HG03460 (cell line): ENCODE data around the gene ITGB1BP1.

Source experiments
- ATAC-seq: cut with Tn5 transposase; IDR thresholded peaks from one replicate; pipeline ENCODE4 v1.9.1; 2021; ENCODE audit not compliant: unreplicated experiment

ITGB1BP1 gene

DNA sequence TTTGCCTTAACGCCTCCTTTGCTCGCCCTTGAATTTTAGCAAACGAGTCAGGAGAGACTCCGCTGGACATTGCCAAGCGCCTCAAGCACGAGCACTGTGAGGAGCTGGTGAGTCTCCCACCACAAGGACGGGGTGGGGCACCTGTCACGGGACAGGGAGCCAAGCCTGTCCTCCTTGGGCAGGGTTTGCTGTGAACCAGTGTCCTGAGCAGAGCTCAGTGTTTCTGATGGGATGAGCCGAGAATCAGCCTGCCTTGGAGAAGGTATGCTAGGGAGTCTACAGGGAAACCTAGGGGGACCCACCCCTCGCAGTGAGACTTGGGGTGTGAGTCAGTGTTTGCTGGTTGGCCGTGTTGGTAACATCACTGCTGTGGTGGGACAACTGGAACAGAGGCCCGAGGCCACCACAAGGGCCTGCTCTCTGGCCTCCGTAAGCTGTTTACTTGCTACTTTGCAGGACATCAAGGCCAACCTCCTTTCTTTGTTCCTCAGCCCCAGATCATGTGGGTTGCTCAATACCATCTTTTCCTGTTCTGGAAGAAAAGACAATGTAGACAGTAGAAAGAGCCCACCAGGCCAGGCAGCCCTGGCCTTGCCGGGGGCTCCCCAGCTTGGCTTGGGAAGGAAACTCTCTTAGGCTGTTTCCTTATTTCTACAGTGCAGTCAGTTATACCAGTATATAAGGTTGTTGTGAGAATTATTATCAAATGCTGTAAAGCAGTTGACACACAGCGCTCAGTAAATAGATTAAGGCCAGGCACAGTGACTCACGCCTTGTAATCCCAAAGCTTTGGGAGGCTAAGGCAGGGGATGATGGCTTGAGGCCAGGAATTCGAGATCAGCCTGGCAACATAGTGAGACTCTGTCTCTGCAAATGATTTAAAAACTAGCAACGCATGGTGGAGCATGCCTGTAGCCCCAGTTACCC, 42.4 kb downstream of the ITGB1BP1 start:
- no peak for ATAC-seq

- ATAC-seq = no peak
Measured at GRCh38 chr2:9379391-9379755, 44.0 kb downstream of the ITGB1BP1 start.

GRCh38 chr2:9378433-9379390, 44.6 kb downstream of the ITGB1BP1 start:
- ATAC-seq = no peak

DNA sequence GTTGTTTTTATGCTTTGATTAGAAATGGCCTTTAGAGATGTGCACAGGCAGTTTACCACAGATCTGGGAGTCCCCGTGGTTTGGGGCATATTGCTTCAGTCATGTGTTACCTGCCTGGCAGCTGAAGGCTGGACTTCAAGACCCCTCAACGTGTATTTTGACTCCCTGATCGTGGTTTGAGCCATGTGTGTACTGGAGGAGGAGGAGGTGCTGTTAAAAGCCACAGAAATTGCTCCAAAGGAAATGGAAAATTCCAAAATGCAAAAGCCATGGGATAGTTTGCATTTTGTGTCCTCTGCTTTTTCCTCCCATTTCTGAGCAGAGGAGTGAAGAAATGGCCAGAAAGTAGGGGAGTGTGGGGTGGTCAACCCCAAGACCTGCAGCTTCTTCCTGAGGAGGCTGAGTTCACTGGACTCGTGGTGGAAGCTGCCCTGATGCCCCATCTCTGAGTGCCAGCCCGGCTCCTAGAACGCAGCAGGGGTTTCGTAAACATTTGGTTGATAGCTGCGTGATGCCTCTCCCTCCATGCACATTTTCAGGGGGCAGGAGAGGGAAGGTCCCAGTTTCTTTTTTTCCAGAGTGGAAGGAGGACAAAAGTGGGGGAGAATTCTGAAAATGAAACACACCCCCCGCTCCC, 45.7 kb downstream of the ITGB1BP1 start:
- no peak for ATAC-seq

- ATAC-seq = no peak
Measured at GRCh38 chr2:9375857-9376428, 47.4 kb downstream of the ITGB1BP1 start.

DNA sequence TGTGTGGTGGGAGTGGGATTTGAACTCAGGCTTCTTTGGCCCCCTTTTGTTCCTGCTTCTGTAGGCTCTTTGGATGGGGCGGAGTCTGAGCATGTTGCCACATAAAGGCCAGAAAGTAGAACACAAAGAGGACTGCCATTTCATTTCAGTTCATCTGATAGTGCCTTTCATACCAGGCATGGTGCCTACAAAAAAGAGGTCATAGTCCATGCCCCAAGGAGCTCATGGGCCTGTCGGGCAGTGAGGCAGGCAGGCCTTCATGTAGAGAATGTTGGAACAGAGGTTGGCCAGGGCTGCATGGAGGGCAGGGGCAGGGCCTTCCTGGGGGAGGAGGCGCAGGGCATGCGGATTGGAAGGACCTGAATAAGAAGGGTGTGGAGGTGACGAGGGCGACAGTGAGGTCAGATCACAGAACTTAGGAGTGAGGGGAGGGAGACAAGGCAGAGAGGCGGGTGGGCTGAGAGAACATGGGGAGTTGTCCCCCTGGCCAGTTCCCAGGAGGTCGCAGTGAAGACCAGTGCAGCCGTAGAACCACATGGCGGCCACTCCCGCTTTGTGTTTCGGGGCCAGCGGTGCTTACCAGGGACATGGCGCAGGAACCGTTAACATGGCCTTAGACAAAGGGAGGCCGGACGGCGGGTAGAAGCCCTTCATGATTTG, 49.1 kb downstream of the ITGB1BP1 start:
- no peak for ATAC-seq

GRCh38 chr2:9373476-9373875, 49.9 kb downstream of the ITGB1BP1 start:
- no peak for ATAC-seq

- ATAC-seq = no peak
Measured at GRCh38 chr2:9373047-9373446, 50.3 kb downstream of the ITGB1BP1 start.

GRCh38 chr2:9370746-9371145, 52.6 kb downstream of the ITGB1BP1 start:
- no peak for ATAC-seq

- ATAC-seq = no peak
Measured at GRCh38 chr2:9366026-9366425, 57.3 kb downstream of the ITGB1BP1 start.

- no peak for ATAC-seq
Measured at GRCh38 chr2:9365498-9366019, 57.8 kb downstream of the ITGB1BP1 start.

GRCh38 chr2:9364791-9365497, 58.4 kb downstream of the ITGB1BP1 start:
- no peak for ATAC-seq

DNA sequence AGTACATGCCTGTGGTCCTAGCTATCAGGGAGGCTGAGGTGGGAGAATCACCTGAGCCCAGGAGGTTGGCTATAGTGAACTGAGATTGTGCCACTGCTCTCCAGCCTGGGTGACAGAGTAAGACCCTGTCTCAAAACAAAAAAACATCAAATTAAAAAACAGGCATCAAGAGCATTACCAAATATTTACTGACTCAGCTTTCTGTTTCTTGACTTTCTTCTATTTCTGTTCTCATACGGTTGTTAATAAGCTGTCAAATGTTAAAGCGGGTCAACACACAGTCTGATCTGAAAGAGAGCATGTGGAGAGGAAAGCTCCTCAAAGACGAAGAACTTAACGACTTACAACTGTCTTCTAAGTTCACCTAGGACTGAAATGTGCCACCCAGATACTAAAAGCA, 59.0 kb downstream of the ITGB1BP1 start:
- ATAC-seq = no peak

DNA sequence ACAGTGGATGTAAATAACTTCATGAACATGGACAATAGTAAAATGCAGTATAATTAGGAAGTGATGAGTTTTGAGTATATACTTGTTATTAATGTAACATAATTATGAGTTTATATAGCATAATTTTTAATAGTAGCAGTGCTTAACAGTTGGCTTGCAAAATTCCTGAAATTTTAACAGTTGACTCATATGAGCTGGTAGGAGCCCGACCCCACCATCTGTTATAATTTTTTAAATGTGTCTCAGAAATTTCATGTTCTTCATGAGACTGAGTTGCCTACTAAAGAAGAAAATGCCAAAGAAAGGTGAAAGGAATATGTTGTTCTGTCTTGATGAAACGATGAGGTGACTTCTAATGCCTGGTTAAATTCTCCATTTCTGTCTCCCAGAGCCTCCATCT, 62.6 kb downstream of the ITGB1BP1 start:
- no peak for ATAC-seq

DNA sequence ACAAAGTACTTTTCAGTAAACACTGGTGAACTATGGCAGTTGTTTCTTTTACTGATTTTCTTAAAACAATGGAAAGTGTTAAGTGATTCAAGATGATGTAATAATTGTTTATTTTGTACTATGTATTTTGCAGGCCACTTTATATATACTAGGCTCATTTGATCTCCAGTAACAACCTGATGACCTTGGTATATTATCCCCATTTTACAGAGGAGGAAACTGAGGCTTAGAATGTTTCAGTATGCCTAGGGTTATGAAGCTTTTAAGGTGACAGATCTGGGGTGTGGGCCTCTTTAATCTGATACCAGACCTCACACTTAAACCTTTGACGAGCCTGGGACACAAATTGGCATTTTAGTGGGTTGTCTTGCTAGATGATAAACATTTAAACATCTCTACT, 63.2 kb downstream of the ITGB1BP1 start:
- ATAC-seq = no peak

- no peak for ATAC-seq
Measured at GRCh38 chr2:9359463-9359862, 63.9 kb downstream of the ITGB1BP1 start.

DNA sequence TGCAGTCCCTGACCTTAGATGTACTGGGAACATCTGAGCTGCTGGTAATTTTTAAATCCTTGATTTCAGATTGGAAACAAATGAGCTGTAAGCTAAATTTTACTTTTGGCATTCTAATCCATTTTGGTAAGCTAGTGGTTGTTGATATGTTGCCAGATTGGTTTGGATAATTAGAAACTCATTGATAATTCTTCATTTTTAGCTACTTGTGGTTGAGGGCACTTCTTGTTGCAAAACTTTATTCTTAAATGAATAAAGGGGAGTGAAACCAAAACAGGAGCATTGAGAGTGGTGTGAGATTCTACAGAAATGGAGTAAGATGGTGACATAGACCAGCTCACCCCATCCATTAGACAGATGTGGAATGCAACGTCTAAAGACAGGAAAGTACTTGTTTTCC, 64.5 kb downstream of the ITGB1BP1 start:
- no peak for ATAC-seq

- no peak for ATAC-seq
Measured at GRCh38 chr2:9356261-9356660, 67.1 kb downstream of the ITGB1BP1 start.

DNA sequence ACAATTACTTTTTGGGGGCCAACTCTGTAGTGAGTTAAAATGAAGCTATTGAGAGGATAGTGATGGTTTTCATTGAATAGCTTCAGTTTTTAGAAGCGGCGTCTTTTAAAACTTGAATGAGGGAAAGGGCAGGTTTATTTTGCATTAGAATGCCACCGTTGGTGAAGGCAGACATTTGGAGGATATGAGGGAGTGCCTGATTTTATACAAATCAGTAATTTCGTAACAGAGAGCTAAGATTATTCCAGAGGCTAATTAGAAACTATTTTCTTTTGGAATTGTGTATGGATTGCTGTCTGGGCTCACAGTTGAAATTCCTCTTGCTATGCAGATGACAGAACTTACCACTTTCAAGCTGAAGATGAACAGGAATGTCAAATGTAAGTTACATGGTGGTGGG, 67.6 kb downstream of the ITGB1BP1 start:
- ATAC-seq = no peak

GRCh38 chr2:9355270-9355669, 68.1 kb downstream of the ITGB1BP1 start:
- no peak for ATAC-seq
